Chondrocyte (in vitro differentiated cells): Measurements from ENCODE around the gene EIF4G3. TPM values are rescaled to one million over a fixed set of nuclear protein-coding genes. Genes with fewer than 3 reads are reported as not detected.
"Not testable (repeated sequence)": the region's sequence is repeated elsewhere in the genome, so short reads cannot be mapped to it uniquely, and the experiment has no call there.

ENCODE experiments used
- DNase-seq: peaks from one replicate; pipeline ENCODE4 v3.0.0; 2021; ENCODE audit warnings: mixed read lengths, low spot score
- H3K27ac Mint-ChIP-seq: one replicate; pipeline ENCODE4 v1.8.0; 2021; ENCODE audit warnings: mild to moderate bottlenecking, moderate library complexity, mixed read lengths; ENCODE audit not compliant: unreplicated experiment
- H3K27me3 Mint-ChIP-seq: 2 replicates; pipeline ENCODE4 v1.8.0; 2021; ENCODE audit warnings: low read depth, mixed read lengths
- H3K36me3 Mint-ChIP-seq: 2 replicates; pipeline ENCODE4 v1.8.0; 2021; ENCODE audit warnings: low read depth, mixed read lengths
- H3K4me1 Mint-ChIP-seq: 2 replicates; pipeline ENCODE4 v1.8.0; 2021; ENCODE audit warnings: low read depth, mild to moderate bottlenecking, mixed read lengths
- H3K4me3 Mint-ChIP-seq: one replicate; pipeline ENCODE4 v1.8.0; 2021; ENCODE audit warnings: mild to moderate bottlenecking, moderate library complexity, mixed read lengths; ENCODE audit not compliant: unreplicated experiment
- H3K9me3 Mint-ChIP-seq: 2 replicates; pipeline ENCODE4 v1.8.0; 2021; ENCODE audit warnings: low read depth, mixed read lengths
- CTCF ChIP-seq: fragments of 200-600 bp; sonication (generic); IDR thresholded peaks from 2 replicates; pipeline ENCODE4 v1.5.0; 2021; ENCODE audit warnings: antibody characterized with exemption, mild to moderate bottlenecking, moderate library complexity
- total RNA-seq: library from RNA; stranded (reverse); gene quantifications from 3 replicates; pipeline ENCODE4 v1.2.1, GENCODE V29; 2021

EIF4G3 gene
- total RNA-seq, 1 donor from 2014 or later: 56.6 TPM

- no peak overlapping the region for H3K4me3 Mint-ChIP-seq
- TF ChIP-seq CTCF: no peak
Measured at GRCh38 chr1:20868263-20868662, 308.4 kb downstream of the EIF4G3 start.

GRCh38 chr1:20867847-20868246 lies 308.9 kb downstream of the EIF4G3 start:
- no peak for TF ChIP-seq CTCF
- peaks cover 34% of the 10 kb centered on the region for H3K4me1 Mint-ChIP-seq
- H3K9me3 Mint-ChIP-seq: no peaks in the 10 kb centered on the region
- H3K36me3 Mint-ChIP-seq: peaks cover 12% of the 10 kb centered on the region
- H3K27ac Mint-ChIP-seq: no peak overlapping the region
- H3K27me3 Mint-ChIP-seq: no peaks in the 10 kb centered on the region
- H3K4me3 Mint-ChIP-seq: no peak overlapping the region
- DNase-seq: no peak

More at GRCh38 chr1:20868263-20868662, 308.4 kb downstream of the EIF4G3 start:
- Mint-ChIP-seq H3K36me3 (peaks cover 12% of the 10 kb centered on the region), H3K9me3 (no peaks in the 10 kb centered on the region), H3K27me3 (no peaks in the 10 kb centered on the region), H3K4me1 (peaks cover 34% of the 10 kb centered on the region), H3K27ac (no peak overlapping the region)
- DNase-seq: no peak

GRCh38 chr1:20867062-20867461 lies 309.6 kb downstream of the EIF4G3 start:
- Mint-ChIP-seq H3K27me3 (no peaks in the 10 kb centered on the region), H3K4me3 (no peak overlapping the region), H3K36me3 (peaks cover 13% of the 10 kb centered on the region), H3K27ac (no peak overlapping the region), H3K9me3 (no peaks in the 10 kb centered on the region), H3K4me1 (peaks cover 34% of the 10 kb centered on the region)
- no peak for TF ChIP-seq CTCF
- no peak for DNase-seq

- Mint-ChIP-seq H3K27me3 (no peaks in the 10 kb centered on the region), H3K36me3 (peaks cover 24% of the 10 kb centered on the region), H3K9me3 (no peaks in the 10 kb centered on the region), H3K4me1 (peaks cover 25% of the 10 kb centered on the region), H3K27ac (no peak overlapping the region), H3K4me3 (no peak overlapping the region)
- no peak for TF ChIP-seq CTCF
- no peak for DNase-seq
Measured at GRCh38 chr1:20865001-20865400, 311.7 kb downstream of the EIF4G3 start.

GRCh38 chr1:20854529-20854928 lies 322.2 kb downstream of the EIF4G3 start:
- no peak overlapping the region for H3K27ac Mint-ChIP-seq
- H3K4me1 Mint-ChIP-seq: no peaks in the 10 kb centered on the region
- no peak overlapping the region for H3K4me3 Mint-ChIP-seq
- no peak for DNase-seq
- peaks cover 25% of the 10 kb centered on the region for H3K36me3 Mint-ChIP-seq
- no peaks in the 10 kb centered on the region for H3K9me3 Mint-ChIP-seq
- TF ChIP-seq CTCF: no peak
- no peaks in the 10 kb centered on the region for H3K27me3 Mint-ChIP-seq

GRCh38 chr1:20851791-20852190 lies 324.9 kb downstream of the EIF4G3 start:
- not testable (repeated sequence) for DNase-seq, H3K4me3 Mint-ChIP-seq, H3K36me3 Mint-ChIP-seq, H3K9me3 Mint-ChIP-seq, H3K27me3 Mint-ChIP-seq
- Mint-ChIP-seq H3K27ac (peak overlapping the region; percentile 27), H3K4me1 (peaks cover 17% of the 10 kb centered on the region)
